Activated CD4-positive, alpha-beta T cell treated with anti-CD3 and anti-CD28 coated beads, Interleukin-2, amount 10 ng/mL, durations not matched to agents 7 days and 5 days (primary cell): ENCODE results near the gene SETX. TPM values are rescaled to one million over a fixed set of nuclear protein-coding genes. Genes with fewer than 3 reads are reported as not detected.

Experiments used
- CTCF ChIA-PET: fragments of 350-600 bp; sonication (Branson Sonifier 250); formaldehyde crosslinking; loops from one replicate; lab custom pipeline; 2021; ENCODE audit warnings: antibody characterized with exemption; lab: Charles Lee
- POLR2A ChIA-PET: fragments of 350-600 bp; sonication (Branson Sonifier 250); formaldehyde crosslinking; loops from one replicate; lab custom pipeline; 2021; ENCODE audit warnings: antibody characterized with exemption; lab: Charles Lee
- DNase-seq: peaks from one replicate; pipeline ENCODE4 v3.0.0-alpha.2; 2020
- H3K27ac Mint-ChIP-seq: one replicate; pipeline ENCODE4 v1.8.0; 2021; ENCODE audit warnings: mild to moderate bottlenecking, moderate library complexity, mixed read lengths
- H3K27me3 Mint-ChIP-seq: one replicate; pipeline ENCODE4 v1.8.0; 2021; ENCODE audit warnings: mixed read lengths
- H3K36me3 Mint-ChIP-seq: one replicate; pipeline ENCODE4 v1.8.0; 2021; ENCODE audit warnings: low read depth, mixed read lengths
- H3K4me1 Mint-ChIP-seq: one replicate; pipeline ENCODE4 v1.8.0; 2021; ENCODE audit warnings: mixed read lengths
- H3K4me3 Mint-ChIP-seq: one replicate; pipeline ENCODE4 v1.8.0; 2021; ENCODE audit warnings: mild to moderate bottlenecking, moderate library complexity, mixed read lengths
- H3K9me3 Mint-ChIP-seq: one replicate; pipeline ENCODE4 v1.8.0; 2021; ENCODE audit warnings: mixed read lengths
- total RNA-seq, 2 experiments: library from RNA; stranded (reverse); gene quantifications; one replicate each; pipeline ENCODE4 v1.2.3, GENCODE V29; 2021

SETX gene
- total RNA-seq, 2 experiments from 2014 or later = 62.8 to 68.5 TPM

DNA sequence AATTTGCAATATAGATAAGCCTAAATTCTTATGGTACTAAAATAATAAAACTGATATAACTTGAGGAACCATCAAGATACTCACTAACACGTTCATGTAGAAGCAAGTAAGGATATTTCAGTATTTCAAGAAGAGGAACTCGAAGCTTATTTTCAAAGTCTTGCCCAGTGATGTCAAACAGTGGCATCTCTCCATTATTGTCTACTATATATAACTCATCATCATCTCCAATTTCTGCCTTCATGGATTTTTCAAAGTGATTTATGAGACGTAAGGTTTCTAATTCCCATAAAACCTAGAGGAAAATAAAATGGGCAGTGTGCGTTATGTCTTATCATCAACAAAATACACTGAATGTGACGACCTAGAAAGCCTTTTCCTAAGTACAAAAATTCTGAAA, 8.6 kb downstream of the SETX start:
- Mint-ChIP-seq H3K9me3 (no peaks in the 10 kb centered on the region), H3K27me3 (no peaks in the 10 kb centered on the region), H3K4me1 (peaks cover 25% of the 10 kb centered on the region), H3K4me3 (no peak overlapping the region), H3K36me3 (peaks cover 66% of the 10 kb centered on the region), H3K27ac (no peak overlapping the region)
- POLR2A ChIA-PET = no interaction called here
- CTCF ChIA-PET = interaction anchor here (0.7 to 2.1 kb wide), 3 partner anchors 15 to 93 kb away, joined by 3 to 6 read pairs (median 5); no protein-coding TSS in a partner anchor
- no peak for DNase-seq

DNA sequence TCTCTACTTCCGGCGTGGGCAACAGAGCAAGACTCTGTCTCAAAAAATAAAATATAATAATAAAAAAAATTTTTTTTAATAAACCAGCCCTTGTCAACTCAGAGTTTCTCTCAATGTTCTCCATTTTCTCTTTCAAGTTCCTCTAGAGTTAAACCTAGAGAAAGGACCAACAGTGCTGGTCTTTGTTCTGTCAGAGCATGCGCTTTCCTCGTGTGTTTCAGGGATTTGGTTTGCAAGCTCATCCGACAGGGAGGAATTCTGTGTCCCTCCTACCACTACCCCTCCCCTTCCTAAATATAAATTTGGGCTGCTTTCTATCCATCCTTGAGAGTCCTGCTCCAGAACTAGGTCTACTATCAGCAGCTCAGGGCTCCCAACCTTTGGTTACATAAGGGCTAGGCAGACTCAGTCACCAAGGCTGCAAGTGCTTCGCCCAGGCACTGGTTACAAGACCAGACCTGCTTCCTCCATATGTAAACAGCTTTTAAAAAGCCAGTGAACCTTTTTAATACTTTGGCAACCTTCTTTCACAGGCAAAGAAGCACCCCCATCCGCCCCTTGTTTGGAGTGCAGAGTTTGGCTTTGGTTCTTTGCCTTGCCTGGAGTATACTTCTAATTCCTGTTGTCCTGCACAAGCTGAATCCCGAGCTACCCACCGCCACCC, 13.5 kb downstream of the SETX start:
- no peaks in the 10 kb centered on the region for H3K9me3 Mint-ChIP-seq
- ChIA-PET POLR2A (no interaction called here), CTCF (interaction anchor here (0.8 kb wide), 1 partner anchor 82 kb away, joined by 3 read pairs; no protein-coding TSS in a partner anchor)
- peaks cover 8% of the 10 kb centered on the region for H3K4me1 Mint-ChIP-seq
- no peak overlapping the region for H3K27ac Mint-ChIP-seq
- peaks cover 70% of the 10 kb centered on the region for H3K36me3 Mint-ChIP-seq
- no peak for DNase-seq
- no peak overlapping the region for H3K4me3 Mint-ChIP-seq
- H3K27me3 Mint-ChIP-seq = no peaks in the 10 kb centered on the region

DNA sequence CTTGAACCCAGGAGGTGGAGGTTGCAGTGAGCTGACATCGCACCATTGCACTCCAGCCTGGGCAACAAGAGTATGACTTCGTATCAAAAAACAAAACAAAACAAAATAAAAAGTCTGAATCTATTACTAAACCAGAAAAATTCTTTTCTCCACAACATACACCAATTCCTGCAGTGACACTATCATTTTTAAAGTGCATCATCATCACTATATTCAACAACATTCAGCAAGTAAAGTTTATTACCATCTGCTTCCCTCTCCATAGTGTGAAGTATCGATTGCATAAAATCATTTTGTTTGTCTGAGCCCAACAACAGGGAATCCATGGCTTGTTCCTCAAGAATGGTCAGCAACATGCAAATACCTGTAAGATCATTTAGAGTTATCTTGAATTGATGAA, 20.4 kb downstream of the SETX start:
- Mint-ChIP-seq H3K9me3 (peaks cover 4% of the 10 kb centered on the region), H3K27ac (no peak overlapping the region), H3K36me3 (peaks cover 83% of the 10 kb centered on the region), H3K4me3 (no peak overlapping the region), H3K4me1 (peaks cover 7% of the 10 kb centered on the region), H3K27me3 (no peaks in the 10 kb centered on the region)
- DNase-seq = no peak
- CTCF ChIA-PET = no interaction called here
- POLR2A ChIA-PET = no interaction called here

DNA sequence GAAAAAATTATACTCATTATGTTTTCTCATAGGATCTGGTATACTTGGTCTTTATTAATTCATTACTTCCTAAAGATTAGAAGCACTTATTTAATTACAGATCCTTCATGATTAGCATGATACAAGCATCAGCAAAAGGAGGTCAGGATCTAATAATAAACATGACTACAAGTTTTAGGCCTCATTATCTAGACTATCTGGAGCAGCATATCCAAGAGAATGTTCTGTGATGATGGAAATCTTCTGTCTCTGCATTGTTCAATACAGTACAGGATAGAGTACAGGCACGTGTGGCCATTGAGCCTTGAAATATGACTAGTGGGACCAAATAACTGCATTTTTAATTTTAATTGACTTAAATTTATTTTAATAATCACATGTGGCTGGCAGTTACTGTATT, 21.2 kb downstream of the SETX start:
- Mint-ChIP-seq H3K4me3 (no peak overlapping the region), H3K27ac (no peak overlapping the region), H3K27me3 (no peaks in the 10 kb centered on the region), H3K36me3 (peaks cover 86% of the 10 kb centered on the region), H3K9me3 (peaks cover 5% of the 10 kb centered on the region), H3K4me1 (peaks cover 9% of the 10 kb centered on the region)
- ChIA-PET CTCF (interaction anchor here (1.0 to 1.6 kb wide), 2 partner anchors 21 to 36 kb away, joined by 3 to 4 read pairs; partner anchors contain the start of gene SETX), POLR2A (no interaction called here)
- DNase-seq = no peak

DNA sequence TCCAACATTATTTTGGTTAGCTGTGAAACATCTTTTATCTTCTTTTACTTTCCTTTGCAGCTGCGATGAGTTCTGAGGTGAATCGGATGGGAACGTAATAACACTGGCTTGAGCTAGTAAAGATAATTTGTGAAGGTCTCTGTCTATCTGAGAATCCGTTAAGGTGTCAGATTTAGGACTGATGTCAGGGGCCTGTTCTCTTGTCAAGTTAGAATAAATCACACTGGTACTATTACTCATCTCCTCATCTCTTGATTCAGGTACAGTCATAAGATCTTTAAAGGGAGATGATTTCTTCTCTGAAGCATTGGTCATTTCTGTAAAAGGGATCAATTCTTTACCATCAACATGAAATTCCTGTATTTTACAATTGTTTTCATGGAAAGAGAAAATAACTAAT, 26.2 kb downstream of the SETX start:
- ChIA-PET POLR2A (no interaction called here), CTCF (no interaction called here)
- H3K27me3 Mint-ChIP-seq = no peaks in the 10 kb centered on the region
- H3K4me1 Mint-ChIP-seq = peaks cover 31% of the 10 kb centered on the region
- DNase-seq = no peak
- peaks cover 90% of the 10 kb centered on the region for H3K36me3 Mint-ChIP-seq
- peaks cover 5% of the 10 kb centered on the region for H3K9me3 Mint-ChIP-seq
- no peak overlapping the region for H3K27ac Mint-ChIP-seq
- no peak overlapping the region for H3K4me3 Mint-ChIP-seq

DNA sequence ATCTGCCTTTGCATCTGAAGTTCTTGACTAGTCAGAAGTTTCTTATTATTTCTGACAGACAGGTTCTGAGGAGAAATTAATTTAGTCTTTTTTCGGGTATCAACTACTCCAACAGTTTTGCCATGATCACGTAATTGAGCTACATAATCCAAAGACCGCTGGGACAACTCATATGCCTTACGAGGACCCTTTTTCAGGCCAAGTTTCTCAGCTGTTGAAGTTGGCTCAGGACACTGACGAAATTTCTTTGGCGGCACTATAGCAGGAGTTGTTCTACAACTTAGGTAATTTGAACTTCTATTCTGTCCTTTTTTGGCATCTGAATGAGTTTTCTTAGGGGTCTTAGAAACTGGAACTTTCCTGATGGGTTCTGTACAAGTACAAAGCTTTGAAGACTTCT, 27.2 kb downstream of the SETX start:
- Mint-ChIP-seq H3K9me3 (peaks cover 5% of the 10 kb centered on the region), H3K27ac (no peak overlapping the region), H3K27me3 (no peaks in the 10 kb centered on the region), H3K4me1 (peaks cover 34% of the 10 kb centered on the region), H3K4me3 (no peak overlapping the region), H3K36me3 (peaks cover 92% of the 10 kb centered on the region)
- ChIA-PET POLR2A (no interaction called here), CTCF (no interaction called here)
- no peak for DNase-seq

DNA sequence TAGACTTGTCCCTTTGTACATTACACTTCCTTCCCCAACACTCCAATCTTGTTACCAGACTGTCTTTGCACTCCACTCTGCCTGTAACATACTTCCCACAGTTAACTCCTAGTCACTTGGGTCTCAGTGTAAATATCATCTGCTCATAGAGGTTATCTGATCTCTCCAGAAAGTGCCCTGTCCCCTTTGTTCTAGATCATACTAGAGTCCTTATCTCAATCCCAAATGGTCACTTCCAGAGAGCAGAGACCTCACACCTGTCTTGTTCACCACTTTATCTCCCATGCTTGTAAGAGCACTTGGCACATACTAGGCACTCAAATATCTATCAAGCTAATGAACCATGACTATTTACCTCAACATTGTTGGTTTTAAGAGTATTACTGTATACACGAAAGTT, 30.4 kb downstream of the SETX start:
- no peaks in the 10 kb centered on the region for H3K27me3 Mint-ChIP-seq
- CTCF ChIA-PET = interaction anchor here (1.8 kb wide), 1 partner anchor 11 kb away, joined by 4 read pairs; no protein-coding TSS in a partner anchor
- POLR2A ChIA-PET = no interaction called here
- no peak overlapping the region for H3K27ac Mint-ChIP-seq
- peaks cover 1% of the 10 kb centered on the region for H3K9me3 Mint-ChIP-seq
- H3K4me1 Mint-ChIP-seq = peaks cover 46% of the 10 kb centered on the region
- DNase-seq = no peak
- H3K36me3 Mint-ChIP-seq = peaks cover 78% of the 10 kb centered on the region
- no peak overlapping the region for H3K4me3 Mint-ChIP-seq

DNA sequence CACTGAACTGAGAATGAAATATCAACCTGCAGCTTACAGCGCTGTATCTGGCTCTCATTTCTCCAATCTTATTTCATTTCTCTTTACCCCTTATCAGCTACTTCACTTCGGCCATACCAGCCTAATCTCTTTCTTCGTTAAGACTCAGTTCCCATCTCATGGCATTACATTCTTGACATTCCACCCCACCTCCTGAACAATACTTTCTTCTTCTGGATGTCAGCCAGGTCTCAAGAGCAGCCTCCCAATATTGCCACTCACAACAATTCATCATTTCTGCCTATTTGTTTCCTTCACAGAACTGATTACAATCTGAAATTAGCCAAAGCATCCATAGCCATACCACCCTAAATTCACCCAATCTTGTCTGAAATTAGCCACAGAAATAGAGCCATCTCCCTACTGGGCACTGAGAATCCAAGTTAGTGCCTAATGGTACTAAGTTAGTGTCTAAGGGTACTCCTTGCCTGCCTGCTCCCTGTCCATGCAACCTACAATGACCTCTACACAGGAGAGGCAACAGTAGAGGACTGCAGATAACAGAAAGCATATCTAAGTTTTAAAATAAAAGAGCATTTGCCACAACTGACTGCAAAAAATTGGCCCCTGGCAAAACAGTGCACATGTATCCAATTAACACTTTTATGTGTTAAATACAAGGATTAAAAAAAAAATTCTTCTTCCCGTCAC, 35.2 kb downstream of the SETX start:
- H3K27ac Mint-ChIP-seq = no peak overlapping the region
- CTCF ChIA-PET = interaction anchor here (1.9 kb wide), 1 partner anchor 50 kb away, joined by 4 read pairs; no protein-coding TSS in a partner anchor
- peaks cover 44% of the 10 kb centered on the region for H3K36me3 Mint-ChIP-seq
- no peaks in the 10 kb centered on the region for H3K9me3 Mint-ChIP-seq
- no peak overlapping the region for H3K4me3 Mint-ChIP-seq
- H3K4me1 Mint-ChIP-seq = peaks cover 24% of the 10 kb centered on the region
- H3K27me3 Mint-ChIP-seq = no peaks in the 10 kb centered on the region
- POLR2A ChIA-PET = no interaction called here
- DNase-seq = no peak

DNA sequence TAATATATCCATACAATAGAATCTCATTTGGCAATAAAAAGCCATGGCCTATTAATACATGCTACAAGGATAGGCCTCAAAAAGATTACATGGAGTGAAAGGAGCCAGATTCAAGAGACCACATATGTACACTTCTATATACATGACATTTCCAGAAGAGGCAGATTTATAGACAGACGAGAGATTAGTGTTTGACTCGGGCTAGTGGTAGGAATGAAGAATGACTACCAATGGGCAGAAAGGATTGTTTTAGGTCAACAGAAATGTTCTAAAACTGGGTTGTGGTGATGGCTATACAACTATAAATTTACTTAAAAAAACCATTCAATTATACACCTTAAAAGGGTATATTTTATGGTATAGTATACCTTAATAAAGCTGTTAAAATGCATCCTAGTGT, 41.9 kb downstream of the SETX start:
- Mint-ChIP-seq H3K27ac (no peak overlapping the region), H3K27me3 (no peaks in the 10 kb centered on the region), H3K9me3 (no peaks in the 10 kb centered on the region), H3K36me3 (peaks cover 53% of the 10 kb centered on the region), H3K4me3 (no peak overlapping the region), H3K4me1 (peaks cover 2% of the 10 kb centered on the region)
- CTCF ChIA-PET = interaction anchor here (1.1 kb wide), 1 partner anchor 12 kb away, joined by 4 read pairs; no protein-coding TSS in a partner anchor
- POLR2A ChIA-PET = no interaction called here
- no peak for DNase-seq

DNA sequence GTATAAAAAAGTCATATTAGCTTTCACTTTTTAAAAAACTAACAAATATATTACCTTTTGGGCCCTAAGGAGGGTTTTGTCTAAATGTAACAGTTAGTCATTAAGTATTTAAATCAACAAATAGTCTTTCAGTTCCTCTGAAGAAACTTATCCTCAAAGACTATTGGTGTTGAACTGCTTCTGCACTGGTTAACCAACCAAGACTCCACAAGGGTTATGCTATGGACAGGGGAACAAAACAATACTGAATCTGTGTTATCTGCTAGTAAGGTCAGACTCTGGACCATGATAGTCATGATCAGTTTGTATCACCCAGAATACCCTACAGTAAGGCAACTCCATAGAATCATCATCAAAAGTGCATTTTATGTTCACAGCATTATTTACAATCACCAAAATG, 42.4 kb downstream of the SETX start:
- Mint-ChIP-seq H3K9me3 (no peaks in the 10 kb centered on the region), H3K36me3 (peaks cover 55% of the 10 kb centered on the region), H3K27me3 (no peaks in the 10 kb centered on the region), H3K4me1 (peaks cover 2% of the 10 kb centered on the region), H3K27ac (no peak overlapping the region), H3K4me3 (no peak overlapping the region)
- CTCF ChIA-PET = no interaction called here
- POLR2A ChIA-PET = no interaction called here
- no peak for DNase-seq

DNA sequence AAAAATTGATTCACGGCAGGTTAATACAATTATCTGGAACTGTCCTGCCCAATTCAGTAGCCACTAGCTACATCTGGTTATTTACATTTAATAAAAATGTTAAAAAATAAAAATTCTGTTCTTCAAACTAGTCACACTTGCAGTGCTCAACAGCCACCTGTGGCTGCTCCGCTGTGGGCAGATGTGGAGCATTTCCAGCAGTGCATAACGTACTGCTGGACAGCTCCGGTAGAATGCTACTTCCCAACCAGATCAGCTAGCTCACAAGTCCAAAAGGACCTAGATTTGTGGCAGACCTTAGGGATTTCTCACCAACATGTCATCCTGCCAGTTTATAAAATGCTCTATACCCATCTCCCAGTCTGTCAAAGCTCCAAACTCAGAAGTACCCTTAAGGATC, 42.8 kb downstream of the SETX start:
- POLR2A ChIA-PET = no interaction called here
- Mint-ChIP-seq H3K4me3 (no peak overlapping the region), H3K36me3 (peaks cover 55% of the 10 kb centered on the region), H3K27ac (no peak overlapping the region), H3K9me3 (no peaks in the 10 kb centered on the region), H3K27me3 (no peaks in the 10 kb centered on the region), H3K4me1 (peaks cover 2% of the 10 kb centered on the region)
- CTCF ChIA-PET = no interaction called here
- no peak for DNase-seq

DNA sequence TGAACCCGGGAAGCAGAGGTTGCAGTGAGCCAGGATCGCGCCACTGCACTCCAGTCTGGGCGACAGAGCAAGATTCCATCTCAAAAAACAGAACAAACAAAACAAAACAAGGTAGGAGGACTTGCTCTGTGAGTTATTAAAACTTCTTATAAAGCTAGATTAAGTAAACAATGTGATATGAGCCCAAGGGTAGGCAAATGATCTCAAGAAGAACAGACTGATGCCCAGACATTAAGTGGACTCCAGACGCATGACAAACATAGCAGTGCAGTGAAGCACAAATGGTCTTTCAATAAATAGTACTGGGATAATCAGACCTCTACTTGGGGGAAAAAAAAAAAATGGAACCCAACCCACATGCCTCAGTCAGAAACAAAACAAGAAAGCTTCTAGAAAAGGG, 45.7 kb downstream of the SETX start:
- Mint-ChIP-seq H3K9me3 (no peaks in the 10 kb centered on the region), H3K4me1 (peaks cover 7% of the 10 kb centered on the region), H3K4me3 (no peak overlapping the region), H3K27ac (no peak overlapping the region), H3K36me3 (peaks cover 61% of the 10 kb centered on the region), H3K27me3 (no peaks in the 10 kb centered on the region)
- POLR2A ChIA-PET = interaction anchor here (1.0 kb wide), 1 partner anchor 9 kb away, joined by 3 read pairs; no protein-coding TSS in a partner anchor
- CTCF ChIA-PET = no interaction called here
- DNase-seq = no peak

DNA sequence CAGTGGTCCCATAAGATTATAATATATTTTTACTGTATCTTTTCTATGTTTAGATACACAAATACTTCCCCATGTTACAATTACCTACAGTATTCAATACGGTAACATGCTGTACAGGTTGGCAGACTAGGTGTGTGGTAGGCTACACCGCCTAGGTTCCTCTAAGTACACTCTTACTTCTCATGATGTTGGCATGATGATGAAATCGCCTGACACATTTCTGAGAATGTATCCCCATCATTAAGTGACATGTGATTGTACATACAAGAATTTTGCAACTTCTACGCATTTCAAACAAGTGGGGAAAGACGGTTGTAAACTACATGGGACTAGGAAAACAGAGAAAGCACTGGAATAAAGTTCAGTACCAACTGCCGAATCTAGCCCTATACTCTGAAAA, 53.3 kb downstream of the SETX start:
- Mint-ChIP-seq H3K27ac (no peak overlapping the region), H3K36me3 (peaks cover 60% of the 10 kb centered on the region)
- CTCF ChIA-PET = no interaction called here

More for the DNA sequence above, 53.3 kb downstream of the SETX start:
- H3K4me1 Mint-ChIP-seq = peaks cover 11% of the 10 kb centered on the region
- no peaks in the 10 kb centered on the region for H3K27me3 Mint-ChIP-seq
- POLR2A ChIA-PET = no interaction called here
- no peak for DNase-seq
- no peaks in the 10 kb centered on the region for H3K9me3 Mint-ChIP-seq
- H3K4me3 Mint-ChIP-seq = no peak overlapping the region
